Stimulated activated CD4-positive, alpha-beta T cell treated with anti-CD3 and anti-CD28 coated beads, TNF-alpha, amount 100 ng/mL, for 24 hours (primary cell): ENCODE results near the gene CBFB.

Experiments used
- DNase-seq, 3 experiments: peaks; one replicate each; pipeline ENCODE4 v3.0.0-alpha.2; 2020; ENCODE audit warnings: low read depth in 3 of 3

CBFB gene

DNA sequence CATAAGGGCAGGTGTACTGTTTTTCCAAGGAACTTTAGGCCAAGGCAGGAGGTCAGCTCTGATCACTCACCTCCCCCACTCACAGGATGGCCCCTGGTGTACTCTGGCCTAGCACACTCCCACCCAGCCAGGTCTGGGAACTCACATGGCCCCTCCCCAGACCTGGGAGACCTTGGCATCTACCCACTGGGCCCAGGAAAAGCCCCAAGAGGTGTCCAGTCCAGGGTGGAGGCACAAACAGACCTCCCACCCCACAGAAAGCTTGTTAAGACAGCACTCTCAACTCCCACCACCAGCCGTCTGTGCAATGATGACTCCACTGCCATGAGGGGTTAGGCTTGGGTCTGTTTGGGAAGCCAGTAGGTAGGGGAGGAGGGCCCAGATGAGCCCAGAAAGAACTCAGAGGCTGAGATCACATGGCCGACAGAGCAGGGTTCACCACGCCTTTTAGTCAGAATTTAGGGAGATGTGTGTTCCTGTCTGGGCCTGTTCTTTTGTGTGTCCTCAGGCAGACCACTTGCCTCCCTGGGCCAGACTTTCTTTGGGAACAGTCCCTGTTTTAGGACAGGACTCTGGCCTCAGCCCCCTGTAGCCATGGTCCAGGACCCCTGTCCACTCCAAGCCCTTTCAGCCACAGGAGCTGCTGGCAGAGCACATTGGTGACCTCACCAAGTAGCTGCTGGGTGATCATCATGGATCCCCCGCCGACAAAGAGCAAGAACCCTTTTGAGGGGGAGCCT lies 12.1 kb upstream of the CBFB start:
- no peak for DNase-seq

DNA sequence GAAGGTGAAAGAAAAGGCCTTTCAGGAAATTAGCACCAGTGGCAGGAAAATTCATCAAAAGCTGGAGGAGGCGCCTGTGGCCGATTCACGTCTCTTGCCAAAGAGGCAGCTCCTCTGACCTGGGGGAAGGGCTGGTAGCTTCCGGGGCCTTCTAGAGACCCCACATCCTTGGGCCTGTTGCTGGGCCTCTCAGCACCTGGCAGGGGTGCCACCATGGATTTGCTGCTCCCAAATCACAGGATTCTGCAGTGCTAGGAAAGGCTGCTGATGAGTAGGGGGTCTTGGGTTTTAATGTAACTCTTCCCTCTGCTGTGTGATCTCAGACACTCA lies 11.6 kb upstream of the CBFB start:
- DNase-seq: no peak

DNA sequence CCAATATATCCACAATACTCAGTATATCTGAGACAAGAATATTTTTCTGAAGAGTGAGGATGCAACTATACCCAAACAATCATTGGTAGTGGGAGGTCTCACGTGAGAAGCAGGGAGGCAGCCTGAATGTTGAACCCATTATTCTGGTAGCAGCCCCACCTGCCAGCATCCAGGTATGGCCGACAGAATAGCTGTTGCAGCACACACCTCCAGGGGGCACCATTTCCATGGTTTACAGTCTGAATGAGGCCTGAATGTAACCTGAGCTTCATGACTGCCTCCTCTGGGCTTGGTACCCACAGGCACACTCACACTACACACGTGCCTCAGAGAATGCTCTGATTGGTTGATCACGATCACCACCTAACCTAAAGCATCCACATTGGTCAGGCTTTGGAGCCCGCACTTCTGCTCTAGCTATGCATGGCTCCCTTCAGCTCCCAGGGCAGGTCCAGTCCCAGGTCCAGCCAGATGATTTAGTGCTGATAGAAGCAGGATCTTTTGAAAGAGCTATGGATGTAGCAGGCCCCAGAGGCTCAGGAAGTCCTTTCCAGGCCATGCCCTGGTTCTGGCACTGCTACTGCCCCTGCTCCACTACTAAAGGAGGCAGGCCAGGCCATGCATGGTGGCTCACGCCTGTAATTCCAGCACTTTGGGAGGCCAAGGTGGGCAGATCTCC lies 11.0 kb upstream of the CBFB start:
- DNase-seq: peak; percentile 71 to 86 (median 83)

DNA sequence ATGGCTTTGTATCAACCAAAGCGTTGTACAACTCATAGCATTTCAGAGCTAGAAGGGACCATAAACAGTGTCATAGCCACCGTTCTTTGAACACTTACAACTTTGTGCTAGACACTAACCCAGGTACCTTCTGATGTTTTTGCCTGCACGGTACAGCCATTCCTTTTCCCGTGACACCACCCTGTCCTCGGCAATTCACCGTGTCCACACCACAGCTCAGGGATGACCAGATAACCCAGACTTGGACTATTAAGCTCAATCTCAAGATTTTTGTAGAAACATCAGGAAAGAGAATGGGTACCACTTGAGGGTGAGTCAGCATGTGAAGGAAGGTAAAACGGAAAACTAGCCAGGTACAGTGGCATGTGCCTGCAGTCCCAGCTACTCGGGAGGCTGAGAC lies 9.8 kb upstream of the CBFB start:
- no peak for DNase-seq

DNA sequence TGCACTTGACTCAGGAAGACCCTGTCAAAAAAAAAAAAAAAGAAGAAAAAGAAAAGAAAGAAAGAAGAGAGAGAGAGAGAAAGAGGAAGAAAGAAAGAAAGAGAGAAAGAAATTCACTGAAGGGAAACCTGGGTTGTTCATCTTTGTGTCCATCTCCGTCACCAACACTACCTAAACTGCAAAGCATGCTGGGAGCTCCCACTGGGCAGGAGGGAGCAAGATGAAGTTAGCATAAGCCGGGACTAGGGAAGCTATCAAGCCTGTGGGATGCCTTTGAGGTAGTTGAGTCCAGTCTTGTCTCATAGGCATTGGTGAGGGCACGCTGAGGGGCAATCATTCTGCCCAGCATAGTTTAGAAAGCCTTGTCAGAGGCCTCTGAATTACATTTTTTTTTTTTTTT lies 7.6 kb upstream of the CBFB start:
- DNase-seq: no peak

DNA sequence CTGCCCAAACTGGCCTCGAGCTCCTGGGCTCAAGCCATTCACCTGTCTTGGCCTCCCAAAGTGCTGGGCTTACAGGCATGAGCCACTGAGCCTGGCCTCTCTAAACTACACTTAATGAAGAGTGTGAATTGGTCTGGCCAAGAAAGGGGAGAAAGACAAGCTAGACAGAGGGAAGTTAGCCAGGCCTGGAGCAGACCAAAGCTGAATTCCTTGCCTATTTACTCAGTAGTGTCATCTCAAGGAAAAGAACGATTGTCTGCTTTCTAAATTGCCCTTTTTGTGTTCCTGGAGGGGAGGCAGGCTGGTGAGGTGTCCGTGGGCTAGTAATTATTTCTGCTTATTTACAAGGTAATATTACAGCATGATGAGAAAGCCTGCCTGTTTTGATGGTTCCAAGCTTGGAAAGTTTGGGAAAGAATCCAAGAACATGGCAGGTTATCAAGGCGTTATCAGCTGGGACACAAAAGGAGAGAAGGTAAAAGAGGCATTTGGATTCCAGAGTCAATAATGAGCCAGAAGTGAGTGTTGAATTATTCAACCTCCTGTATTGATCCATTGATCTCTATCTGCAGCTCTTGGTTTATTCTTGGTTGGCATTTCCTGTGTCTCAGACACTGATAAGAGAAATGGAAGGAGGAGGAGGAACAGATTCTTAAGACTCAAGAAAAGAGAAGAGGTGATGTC lies 6.3 kb upstream of the CBFB start:
- no peak for DNase-seq

DNA sequence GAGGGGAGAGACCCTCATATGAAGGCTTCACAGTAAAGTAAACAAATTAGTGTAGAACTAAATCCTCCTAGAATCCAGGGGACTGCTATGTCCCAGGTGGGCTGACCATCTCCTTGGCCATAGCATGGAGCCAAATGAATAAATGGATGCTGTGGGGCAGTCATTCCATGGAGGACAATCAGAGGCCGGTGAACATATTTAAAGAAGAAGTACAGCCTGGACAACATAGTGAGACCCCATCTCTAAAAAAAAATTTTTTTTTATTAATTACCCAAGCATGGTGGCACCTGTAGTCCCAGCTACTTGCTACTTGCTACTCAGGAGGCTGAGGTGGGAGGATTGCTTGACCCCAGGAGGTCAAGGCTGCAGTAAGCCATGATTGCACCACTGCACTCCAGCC lies 5.3 kb upstream of the CBFB start:
- no peak for DNase-seq

DNA sequence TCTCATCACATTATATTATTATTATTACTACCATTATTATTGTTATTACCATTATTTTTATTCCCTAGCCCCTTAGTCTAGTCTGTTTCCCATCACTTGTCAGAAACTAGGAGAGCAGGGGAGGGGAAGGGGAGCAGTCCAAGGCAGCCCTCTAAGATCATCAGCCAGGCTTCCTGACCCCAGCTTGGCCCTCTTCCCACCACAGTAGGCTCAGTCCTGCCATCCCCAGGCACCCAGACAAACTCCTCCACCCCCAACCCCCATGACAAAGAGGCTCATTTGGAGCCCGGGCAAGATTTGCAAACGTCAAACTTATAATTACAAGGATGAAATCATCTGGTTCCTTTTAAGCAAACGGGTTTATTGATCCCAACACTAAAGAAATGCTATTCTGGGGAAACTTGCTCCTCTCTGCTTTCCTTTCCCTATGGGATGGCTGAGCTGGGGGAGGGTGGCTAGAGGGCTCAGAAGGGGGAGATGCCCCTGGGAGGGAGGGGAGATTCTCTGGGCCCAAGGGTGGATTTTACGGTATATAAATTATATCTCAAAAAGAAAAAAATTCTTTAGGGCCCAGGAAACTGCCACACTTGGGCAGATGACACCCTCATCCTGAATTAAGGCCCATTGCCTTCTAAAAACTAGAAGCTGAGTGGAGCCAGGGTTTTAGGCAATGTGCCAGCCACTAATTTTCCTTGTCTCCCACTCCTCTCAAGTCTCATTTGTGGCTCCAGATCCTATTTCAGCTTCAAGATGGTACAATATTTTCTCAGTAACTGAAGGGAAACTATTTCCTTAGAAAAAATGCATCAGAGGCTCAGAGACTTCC lies 4.4 kb upstream of the CBFB start:
- DNase-seq: no peak

DNA sequence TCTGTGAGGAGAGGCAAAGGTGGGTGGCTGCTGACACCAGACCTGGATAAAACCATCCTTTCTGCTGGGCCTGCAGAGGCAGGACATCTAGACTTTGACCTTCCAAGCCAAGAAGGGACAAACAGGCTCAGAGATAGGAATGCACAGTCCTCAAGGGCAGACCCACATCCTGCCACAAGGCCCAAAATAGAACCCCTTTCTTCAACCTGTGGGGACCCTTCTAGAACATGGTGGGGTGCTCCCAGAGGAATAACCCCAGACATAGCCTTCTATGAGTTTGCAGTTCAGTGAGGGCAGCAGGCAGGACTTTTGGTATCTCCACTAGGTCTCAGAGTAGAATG lies 3.8 kb upstream of the CBFB start:
- DNase-seq: no peak

DNA sequence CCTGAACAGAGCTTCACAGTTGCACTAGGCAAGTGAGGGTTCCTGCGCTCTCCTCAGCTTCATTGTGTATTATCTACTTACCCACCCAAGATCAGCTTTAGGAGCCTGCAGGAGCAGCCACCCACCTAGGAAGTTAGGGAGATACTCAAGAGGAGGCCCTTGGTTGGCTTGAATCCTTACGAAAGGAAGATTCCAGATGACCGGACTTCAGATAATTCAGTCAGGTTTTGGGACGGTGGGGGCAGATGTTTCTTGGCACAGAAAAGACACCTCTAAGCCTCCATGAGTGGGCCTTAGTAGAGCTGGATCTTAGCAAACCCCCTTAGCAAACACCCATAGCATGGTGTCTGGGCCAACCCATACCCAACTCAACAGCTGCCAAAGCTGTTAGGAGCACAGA lies 2.4 kb upstream of the CBFB start:
- no peak for DNase-seq

DNA sequence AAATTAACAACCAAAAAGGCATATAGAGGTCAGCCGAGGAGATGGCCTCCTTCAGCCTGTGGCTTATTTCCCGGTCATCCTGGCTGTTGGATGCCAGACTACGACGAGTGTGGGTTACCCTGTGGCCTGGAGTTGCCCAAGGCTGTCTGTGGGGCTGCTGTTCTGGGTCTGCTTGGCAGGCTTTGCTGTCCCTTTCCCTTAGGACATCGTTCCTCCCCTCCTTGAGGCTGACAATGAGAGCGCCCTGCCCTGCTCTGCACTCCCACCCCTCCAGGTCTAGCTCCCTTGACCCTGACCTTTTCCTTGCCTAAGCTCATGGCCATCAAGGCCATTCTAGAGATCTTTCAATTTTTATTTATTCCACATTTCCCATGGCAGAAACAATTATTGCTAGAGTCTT lies 1.9 kb upstream of the CBFB start:
- no peak for DNase-seq

DNA sequence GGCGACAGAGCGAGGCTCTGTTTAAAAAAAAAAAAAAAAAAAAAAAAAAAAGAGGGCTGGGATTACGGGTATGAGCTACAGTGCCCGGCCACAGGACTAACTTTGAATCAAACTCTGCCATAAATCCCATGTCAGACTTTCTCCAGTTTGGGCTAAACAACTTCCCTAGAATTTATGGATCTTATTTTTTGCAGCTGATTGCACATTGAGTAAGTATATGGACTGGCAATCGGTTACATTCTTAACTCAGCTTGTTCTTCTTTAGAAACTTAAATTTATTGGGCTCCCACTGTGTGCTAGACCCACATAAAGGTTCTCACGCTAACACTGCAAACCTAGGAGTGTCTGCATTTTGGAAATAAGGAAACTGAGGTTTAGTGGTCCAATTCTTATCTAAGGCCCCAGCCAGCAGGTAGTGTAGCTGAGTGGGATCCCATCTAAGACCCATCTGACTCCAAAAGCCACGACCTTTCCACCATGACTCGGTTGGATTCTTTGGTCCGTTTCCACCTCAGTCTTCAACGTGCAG lies 718 bp upstream of the CBFB start:
- no peak for DNase-seq

DNA sequence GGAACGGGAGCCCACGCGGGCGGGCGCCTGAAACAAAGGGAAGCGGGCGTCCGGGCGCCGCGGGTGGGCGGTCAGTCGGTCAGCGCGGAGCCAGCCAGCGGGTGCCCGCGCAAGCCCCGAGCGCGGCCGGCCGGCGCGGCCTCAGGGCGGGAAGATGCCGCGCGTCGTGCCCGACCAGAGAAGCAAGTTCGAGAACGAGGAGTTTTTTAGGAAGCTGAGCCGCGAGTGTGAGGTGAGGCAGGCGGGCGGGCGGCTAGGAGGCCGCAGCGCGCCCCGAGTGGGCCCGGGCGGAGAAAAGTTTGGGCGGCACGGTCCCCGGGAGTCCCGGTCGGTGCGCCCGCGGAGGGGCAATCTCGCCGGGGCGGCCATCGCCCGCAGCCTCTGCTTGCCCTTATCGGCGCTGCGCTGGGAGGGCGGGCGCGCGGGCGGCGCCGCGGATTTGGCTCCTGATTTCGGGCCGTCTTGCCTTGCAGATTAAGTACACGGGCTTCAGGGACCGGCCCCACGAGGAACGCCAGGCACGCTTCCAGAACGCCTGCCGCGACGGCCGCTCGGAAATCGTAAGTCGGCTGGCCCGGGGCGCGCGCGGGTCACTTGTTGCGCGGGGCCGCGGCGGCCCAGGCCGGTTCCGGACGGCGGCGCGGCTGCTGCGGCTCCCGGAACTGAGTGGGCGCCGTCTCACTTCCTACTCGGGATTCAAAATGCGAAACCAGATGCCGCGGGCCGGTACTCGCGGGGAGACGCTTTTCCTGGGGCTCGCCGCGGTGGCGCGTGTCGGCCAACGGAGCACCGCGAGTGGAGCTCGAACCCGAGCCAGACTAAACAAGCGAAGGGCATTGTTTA lies 526 bp downstream of the CBFB start:
- peak; percentile 27 to 64 (median 30) for DNase-seq

DNA sequence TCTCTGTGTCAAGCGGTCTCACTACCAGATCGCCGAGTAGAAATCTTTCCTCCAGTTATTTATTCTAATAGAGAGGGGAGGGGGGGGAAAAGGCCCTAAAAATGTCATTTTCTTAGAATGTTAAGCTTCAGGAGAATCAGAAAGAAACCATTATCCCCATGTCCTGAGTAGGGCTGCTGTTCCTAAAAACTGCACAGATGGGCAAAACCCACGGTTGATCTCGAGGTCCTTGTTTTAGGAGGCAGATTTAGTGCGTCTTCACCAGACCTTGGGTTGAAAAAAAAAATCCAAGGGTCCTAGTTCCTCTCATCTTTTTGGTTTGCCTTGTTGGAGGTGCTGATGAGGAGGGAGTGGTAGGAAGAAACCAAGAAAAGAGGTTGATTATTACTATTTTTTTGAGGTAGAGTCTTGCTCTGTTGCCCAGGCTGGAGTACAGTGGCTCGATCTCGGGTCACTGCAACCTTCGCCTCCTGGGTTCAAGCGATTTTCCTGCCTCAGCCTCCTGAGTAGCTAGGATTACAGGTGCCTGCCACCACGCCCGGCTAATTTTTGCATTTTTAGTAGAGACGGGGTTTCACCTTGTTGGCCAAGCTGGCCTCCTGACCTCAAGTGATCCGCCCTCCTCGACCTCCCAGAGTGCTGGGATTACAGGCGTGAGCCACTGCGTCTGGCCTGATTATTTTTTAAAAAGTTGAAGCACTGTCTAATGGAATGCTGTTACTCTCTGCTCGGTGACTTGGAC lies 1.4 kb downstream of the CBFB start:
- no peak for DNase-seq

DNA sequence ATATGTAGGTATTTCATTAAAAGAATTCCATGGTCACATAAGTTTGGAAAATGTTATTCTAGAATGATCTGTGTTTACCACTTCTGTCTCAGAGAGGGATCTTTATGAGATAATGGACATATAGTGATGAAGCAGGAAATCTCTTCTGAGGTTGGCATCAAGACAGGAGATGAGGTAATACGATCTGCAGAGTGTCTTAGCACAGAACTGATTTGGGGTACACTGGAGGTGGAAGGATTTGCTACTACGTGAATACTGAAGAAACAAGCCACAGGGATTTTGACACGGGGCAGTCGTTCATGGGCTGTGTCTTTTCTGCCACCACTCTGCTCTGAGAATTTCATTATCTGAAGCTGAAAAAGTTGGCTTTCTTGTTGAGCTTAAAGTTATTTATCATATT lies 5.5 kb downstream of the CBFB start:
- DNase-seq: no peak

DNA sequence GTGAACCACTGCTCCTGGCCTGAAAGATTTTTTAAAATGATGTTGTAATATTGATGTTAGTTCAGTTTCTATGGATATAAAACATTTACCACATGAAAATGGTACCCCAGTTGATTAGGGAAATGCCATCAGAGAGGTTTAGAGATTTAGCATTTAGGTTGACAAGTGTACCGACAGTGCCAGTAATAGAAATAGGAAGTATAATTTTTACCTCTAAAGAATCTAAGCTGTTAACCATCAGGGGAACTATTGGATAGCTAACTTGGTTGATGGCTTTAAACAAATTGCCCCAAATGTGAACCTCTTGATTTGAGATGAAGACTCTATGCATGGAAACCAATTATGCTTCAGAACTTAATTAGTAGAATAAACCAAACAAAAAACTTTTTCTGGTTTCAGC lies 6.4 kb downstream of the CBFB start:
- no peak for DNase-seq

DNA sequence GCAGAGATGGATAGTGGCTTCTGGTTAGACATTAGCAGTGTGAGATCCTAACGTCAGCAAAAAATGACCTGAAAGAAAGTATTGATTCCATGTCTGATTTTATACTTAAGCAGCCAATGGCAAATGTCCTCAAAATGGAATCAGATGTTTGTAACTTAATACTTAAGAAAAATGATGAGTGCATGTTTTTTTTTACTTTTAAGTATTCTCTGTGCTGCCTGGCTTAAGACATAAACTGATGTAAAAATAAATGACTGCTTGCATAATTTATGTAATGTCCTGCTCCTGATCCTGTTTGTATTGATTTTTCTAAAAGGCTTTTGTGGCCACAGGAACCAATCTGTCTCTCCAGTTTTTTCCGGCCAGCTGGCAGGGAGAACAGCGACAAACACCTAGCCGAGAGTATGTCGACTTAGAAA lies 7.4 kb downstream of the CBFB start:
- DNase-seq: no peak

DNA sequence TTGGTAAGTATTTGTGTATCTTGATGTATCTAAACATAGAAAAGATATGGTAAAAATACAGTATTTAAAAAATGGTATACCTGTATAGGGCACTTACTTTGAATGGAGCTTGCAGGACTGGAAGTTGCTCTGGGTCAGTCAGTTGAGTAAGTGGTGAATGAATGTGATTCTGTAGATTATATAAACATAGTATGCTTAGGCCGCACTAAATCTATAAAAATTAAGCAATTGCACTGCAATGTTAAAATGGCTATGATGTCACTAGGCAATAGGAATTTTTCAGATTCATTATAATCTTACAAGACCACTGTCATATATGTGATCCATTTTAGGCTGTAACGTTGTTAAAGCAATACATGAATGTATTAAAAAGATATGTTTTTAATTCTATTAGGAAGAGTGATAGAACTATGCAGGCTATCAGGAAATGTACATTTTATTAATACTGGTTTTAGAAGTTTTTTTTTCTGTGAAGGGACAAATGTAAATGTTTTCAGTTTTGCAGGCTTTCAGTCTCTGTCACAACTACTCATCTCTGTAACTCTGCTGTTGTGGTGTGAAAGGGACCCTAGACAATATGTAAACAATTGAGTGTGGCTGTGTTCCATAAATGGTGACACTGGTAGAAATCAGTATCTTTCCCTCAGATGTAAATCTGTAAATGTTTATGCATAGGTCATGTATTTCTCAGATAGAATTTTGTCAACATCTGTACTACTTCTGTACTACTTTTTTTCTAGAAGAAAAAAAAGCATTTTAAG lies 10.5 kb downstream of the CBFB start:
- no peak for DNase-seq

DNA sequence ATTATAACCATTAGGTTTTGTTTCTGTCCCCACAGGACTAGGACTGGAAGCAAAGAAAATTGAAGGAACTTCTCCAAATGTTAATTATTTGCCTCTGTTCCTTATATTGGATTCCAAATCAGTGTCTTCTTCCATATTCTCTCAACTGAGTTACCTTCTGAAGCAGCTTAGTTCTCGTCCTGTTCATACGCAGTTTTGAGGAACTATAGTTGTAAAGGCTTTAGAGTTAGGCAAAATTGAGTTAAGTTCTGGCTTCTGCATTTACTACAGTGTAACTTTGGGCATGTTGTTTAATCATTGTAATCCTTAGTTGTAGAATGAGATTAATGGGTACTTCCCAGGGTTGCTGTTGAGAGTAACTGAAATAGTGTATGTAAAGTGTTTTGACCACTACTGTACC lies 11.2 kb downstream of the CBFB start:
- no peak for DNase-seq

DNA sequence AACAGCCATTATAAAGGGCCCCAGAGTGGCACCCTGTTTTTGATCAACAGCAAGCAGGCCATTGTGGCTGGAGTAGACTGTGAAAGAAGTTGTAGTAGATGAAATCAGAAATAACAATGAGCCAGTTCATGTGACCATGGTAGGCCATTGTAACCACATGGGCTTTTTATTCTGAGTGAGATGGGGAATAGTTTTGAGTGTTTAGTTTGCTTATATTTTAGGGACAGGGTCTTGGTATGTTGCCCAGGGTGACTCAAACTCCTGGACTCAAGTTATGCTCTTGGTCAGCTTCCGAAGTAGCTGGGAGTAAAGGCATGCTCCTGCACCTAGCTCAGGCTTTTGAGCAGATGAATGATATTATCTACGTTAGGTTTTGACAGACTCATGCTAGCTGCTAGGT lies 12.0 kb downstream of the CBFB start:
- no peak for DNase-seq
